ENCODE measurements around the gene PARM1.
A peak's percentile ranks its signal among the peaks of the same experiment; 100 is the strongest.

Gene PARM1

GRCh38 chr4:74934016-74934831 is 1.3 kb downstream of the PARM1 start:
- POLR2A ChIA-PET: interaction anchor here (0.6 to 1.2 kb wide), 3 partner anchors 75 to 790 kb away, joined by 3 to 7 read pairs (median 4); partner anchors contain the start of gene USO1
- H3K9me3 ChIP-seq (ENCODE audit: control insufficient read depth, insufficient read depth, low read depth, low read length): no peaks in the 10 kb centered on the region
- H3K27ac ChIP-seq (ENCODE audit: extremely low read depth, low read depth, low read length): no peak overlapping the region
- peak overlapping the region; percentile 62 for H3K4me3 ChIP-seq (ENCODE audit: low read depth, low read length)
- CTCF ChIA-PET: interaction anchor here (0.6 to 1.8 kb wide), 4 partner anchors 19 to 476 kb away, joined by 3 to 9 read pairs (median 5); no protein-coding TSS in a partner anchor
- no peaks in the 10 kb centered on the region for H3K4me1 ChIP-seq (ENCODE audit: control insufficient read depth, insufficient read depth, low read length)
- H3K36me3 ChIP-seq (ENCODE audit: control insufficient read depth in 2 of 2, insufficient read depth in 1 of 2, low read length in 2 of 2): no peaks in the 10 kb centered on the region
- TF ChIP-seq ZSCAN4 (tag by site-specific recombination; IDR thresholded peaks at IDR 0.05) (no peak), REST (tag by site-specific recombination; IDR thresholded peaks at IDR 0.05) (peak; percentile 49; the same call in 1 of the 2 replicates), ZBTB20 (tag by site-specific recombination; IDR thresholded peaks at IDR 0.05) (no peak), ZNF473 (tag by site-specific recombination; IDR thresholded peaks at IDR 0.05) (no peak), SP7 (tag by site-specific recombination; IDR thresholded peaks at IDR 0.05) (no peak), ZNF843 (tag by site-specific recombination; IDR thresholded peaks at IDR 0.05) (no peak), ZNF133 (tag by site-specific recombination; IDR thresholded peaks at IDR 0.05) (no peak), ZBTB8A (tag by site-specific recombination; IDR thresholded peaks at IDR 0.05) (no peak), KLF16 (tag by site-specific recombination; IDR thresholded peaks at IDR 0.05) (no peak), ZNF174 (tag by site-specific recombination; IDR thresholded peaks at IDR 0.05) (no peak), ZNF830 (tag by site-specific recombination; IDR thresholded peaks at IDR 0.05; ENCODE audit: low read depth) (no peak), ZNF518A (tag by site-specific recombination; conservative IDR thresholded peaks at IDR 0.05; ENCODE audit: low read depth) (no peak), ZNF18 (tag by site-specific recombination; IDR thresholded peaks at IDR 0.05) (no peak), OVOL3 (tag by site-specific recombination; IDR thresholded peaks at IDR 0.05) (no peak), MZF1 (tag by site-specific recombination; IDR thresholded peaks at IDR 0.05; ENCODE audit: borderline replicate concordance) (no peak), GLIS1 (tag by site-specific recombination; IDR thresholded peaks at IDR 0.05) (peak; percentile 77), ZSCAN5A (tag by site-specific recombination; IDR thresholded peaks at IDR 0.05) (no peak), SETDB1 (IDR thresholded peaks at IDR 0.05; ENCODE audit: insufficient read length, low read length) (no peak), ZNF670 (tag by site-specific recombination; IDR thresholded peaks at IDR 0.05; ENCODE audit: low read depth) (no peak), ZNF596 (tag by site-specific recombination; IDR thresholded peaks at IDR 0.05) (no peak), ZNF335 (tag by site-specific recombination; conservative IDR thresholded peaks at IDR 0.05) (peak; percentile 42; the same call in 1 of the 2 replicates), ZNF175 (tag by site-specific recombination; IDR thresholded peaks at IDR 0.05) (no peak), ZNF26 (tag by site-specific recombination; IDR thresholded peaks at IDR 0.05) (no peak)
